ENCODE results near the gene DPYSL4.

DNA sequence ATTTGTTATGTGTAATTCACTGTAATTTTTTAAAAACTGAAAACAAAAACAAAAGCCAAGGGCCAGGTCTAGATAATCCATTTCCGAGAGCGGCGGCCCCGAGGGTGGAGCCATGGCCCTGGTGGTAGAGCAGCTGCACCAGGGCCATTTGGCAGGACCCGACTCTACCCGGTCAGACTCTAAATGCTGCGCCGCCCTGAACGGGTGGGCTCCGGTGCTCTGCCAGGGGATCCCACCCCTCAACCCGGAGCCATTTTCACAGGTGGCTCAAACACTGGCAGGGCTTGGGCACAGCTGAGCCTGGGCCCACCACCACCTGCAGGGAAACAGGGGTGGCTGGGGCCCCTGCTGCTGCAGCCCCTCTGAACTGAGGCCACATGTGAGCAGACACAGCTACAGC lies 56.9 kb downstream of the DPYSL4 start:
- TF ChIP-seq, protein P1, sequence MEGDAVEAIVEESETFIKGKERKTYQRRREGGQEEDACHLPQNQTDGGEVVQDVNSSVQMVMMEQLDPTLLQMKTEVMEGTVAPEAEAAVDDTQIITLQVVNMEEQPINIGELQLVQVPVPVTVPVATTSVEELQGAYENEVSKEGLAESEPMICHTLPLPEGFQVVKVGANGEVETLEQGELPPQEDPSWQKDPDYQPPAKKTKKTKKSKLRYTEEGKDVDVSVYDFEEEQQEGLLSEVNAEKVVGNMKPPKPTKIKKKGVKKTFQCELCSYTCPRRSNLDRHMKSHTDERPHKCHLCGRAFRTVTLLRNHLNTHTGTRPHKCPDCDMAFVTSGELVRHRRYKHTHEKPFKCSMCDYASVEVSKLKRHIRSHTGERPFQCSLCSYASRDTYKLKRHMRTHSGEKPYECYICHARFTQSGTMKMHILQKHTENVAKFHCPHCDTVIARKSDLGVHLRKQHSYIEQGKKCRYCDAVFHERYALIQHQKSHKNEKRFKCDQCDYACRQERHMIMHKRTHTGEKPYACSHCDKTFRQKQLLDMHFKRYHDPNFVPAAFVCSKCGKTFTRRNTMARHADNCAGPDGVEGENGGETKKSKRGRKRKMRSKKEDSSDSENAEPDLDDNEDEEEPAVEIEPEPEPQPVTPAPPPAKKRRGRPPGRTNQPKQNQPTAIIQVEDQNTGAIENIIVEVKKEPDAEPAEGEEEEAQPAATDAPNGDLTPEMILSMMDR (IDR thresholded peaks at IDR 0.05; ENCODE audit: low read depth, low read length, poor library complexity, severe bottlenecking), result no peak
- TF ChIP-seq EZH2phosphoT487 (IDR thresholded peaks at IDR 0.05; ENCODE audit: borderline replicate concordance, low read length), result no peak
